Erythroblast (primary cell): Measurements from ENCODE around the gene SLC25A38.
"Not testable (repeated sequence)": the region's sequence is repeated elsewhere in the genome, so short reads cannot be mapped to it uniquely, and the experiment has no call there.

ENCODE experiments used
- DNase-seq, 2 experiments: peaks; one replicate each; lab custom pipeline; 2025; lab: John Stamatoyannopoulos, UW
- GATA1 ChIP-seq: IDR thresholded peaks from 2 replicates; pipeline ENCODE4 v1.6.1; 2011; ENCODE audit warnings: low read depth, mild to moderate bottlenecking, control low read depth, low read length, moderate library complexity
- POLR2A ChIP-seq: IDR thresholded peaks from 2 replicates; pipeline ENCODE4 v1.6.1; 2011; ENCODE audit warnings: mild to moderate bottlenecking, low read length

Gene SLC25A38

DNA sequence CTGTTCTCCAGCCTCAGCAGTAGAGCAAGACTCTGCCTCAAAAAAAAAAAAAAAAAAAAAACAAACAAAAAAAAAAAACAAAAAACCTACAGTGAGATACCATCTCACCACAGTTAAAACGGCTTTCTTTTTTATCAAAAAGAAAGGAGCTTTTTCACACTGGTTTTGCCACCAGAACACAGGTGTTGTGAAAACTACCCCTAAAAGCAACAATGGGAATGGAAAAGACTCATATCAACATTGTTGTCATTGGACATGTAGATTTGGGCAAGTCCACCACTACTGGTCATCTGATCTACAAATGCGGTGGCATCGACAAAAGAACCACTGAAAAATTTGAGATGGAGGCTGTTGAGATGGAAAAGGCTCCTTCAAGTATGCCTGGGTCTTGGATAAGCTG is 24.8 kb upstream of the SLC25A38 start:
- DNase-seq = no peak
- no peak for TF ChIP-seq GATA1

DNA sequence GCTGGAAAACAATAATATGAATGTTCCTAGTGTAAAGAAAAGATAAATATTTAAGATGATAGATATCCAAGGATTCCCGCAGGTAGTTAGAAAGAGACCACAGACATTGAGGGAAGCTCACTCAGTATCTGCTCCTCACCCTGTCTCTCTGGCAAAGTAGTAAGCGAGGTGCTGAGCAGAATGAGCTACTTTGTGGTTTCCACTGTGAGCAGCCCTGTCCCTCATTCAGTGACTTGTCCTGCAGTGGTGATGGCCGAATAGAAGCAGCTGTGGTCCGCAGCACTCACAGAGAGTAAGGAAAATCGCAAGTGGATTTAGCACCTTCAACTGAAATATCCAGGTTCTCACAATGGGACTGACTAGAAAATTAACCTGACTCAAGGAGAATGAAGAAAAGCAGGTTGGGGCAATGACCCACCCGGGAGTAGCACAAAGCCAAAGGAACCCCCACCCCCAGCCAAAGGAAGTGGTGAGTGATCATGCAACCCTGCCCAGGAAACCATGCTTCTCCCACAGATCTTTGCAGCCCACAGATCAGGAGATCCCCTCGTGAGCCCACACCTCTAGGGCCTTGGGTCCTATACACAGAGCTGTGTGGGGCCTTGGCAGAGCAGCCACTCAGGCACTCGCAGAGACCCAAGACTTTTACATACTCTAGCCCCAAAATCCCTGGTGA is 21.8 kb upstream of the SLC25A38 start:
- no peak for DNase-seq
- TF ChIP-seq GATA1 (no peak), POLR2A (no peak)

DNA sequence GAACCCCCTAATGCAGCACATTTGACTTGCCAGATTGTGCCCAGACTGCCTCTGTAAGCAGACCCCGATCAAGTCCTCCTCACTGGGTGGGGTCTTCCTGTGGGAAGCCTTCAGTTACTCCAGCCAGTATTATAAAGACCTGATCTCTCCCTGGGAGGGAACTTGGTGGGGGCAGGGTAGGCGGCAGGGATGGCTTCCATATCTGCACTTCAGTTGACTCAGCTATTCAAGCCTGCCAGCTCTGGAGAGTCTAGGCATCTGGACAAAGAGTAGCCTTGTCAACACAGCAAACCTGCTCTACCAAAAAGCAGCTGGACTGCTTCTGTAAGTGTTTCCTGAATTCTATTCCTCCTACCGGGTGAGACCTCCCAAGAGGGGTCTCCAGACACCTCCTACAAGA is 21.0 kb upstream of the SLC25A38 start:
- TF ChIP-seq POLR2A (no peak), GATA1 (no peak)
- no peak for DNase-seq

DNA sequence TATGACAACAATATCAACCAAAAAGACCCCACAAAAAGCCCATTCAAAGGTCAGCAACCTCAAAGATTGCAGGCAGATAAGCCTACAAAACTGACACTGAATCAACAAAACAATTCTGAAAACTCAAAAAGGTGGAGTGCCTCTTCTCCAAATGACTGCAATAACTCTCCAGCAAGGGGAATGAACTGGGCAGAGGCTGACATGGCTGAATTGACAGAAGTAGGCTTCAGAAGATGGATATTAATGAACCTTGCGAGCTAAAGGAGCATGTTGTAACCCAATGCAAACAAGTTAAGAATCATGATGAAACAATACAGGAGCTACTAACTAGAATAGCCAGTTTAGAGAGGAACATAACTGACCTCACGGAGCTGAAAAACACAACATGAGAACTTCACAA is 20.4 kb upstream of the SLC25A38 start:
- no peak for DNase-seq

DNA sequence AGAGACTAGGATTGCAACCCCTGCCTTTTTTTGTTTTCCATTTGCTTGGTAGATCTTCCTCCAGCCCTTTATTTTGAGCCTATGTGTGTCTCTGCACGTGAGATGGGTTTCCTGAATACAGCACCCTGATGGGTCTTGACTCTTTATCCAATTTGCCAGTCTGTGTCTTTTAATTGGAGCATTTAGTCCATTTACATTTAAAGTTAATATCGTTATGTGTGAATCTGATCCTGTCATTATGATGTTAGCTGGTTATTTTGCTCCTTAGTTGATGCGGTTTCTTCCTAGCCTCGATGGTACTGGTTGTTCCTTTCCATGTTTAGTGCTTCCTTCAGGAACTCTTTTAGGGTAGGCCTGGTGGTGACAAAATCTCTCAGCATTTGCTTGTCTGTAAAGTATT is 12.7 kb upstream of the SLC25A38 start:
- DNase-seq = not testable (repeated sequence)

More for the DNA sequence above, 20.4 kb upstream of the SLC25A38 start:
- TF ChIP-seq GATA1 (no peak), POLR2A (no peak)

DNA sequence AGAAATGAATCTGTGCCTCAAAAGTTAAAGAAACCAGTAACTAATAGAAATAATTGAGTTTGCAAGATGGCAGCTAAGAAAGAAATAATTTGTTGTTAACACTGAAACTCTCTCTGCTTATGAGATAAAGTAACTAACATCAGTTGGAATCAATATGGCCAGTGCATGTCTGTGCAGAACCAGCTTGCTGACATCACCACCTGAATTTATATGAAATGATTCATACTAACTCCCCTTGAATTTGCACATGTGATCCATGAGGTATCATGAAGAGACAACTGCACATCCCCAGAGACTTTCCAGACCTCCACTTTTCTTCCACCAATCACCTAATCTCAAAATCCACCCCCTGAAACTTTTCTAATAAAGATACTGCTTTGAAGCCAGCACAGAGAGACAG is 10.3 kb upstream of the SLC25A38 start:
- TF ChIP-seq POLR2A (no peak), GATA1 (no peak)
- no peak for DNase-seq

DNA sequence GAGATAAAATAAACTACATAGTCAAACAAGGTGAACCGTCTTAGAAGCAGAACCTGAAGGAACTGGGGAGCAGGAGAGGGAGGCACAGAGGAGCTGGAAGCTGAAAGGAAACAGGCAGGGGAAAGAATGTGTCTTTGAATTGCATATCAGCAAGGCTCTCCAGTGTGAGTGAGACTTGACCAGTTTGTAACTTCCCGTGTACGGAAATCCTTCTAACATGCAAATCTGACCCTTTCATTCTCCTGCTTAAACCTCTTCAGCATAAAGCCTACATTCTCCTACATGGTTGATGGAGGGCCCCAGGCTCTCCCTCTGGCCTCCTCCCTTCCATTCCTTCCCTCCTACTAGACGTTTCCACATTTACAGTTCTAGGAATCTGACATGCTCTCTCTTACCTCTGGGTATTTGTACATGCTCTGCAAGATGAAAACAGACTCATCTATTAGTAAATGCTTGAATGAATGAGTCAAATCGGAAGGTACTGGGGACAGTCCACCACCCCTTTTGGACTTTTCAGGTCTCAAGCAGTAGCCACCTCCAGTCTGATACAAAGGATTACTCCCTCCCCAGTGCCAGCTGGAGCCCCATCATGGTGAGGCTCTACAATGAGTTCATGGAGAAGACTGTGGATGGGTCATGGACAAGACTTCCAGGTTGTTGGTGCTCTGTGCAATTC is 6.1 kb upstream of the SLC25A38 start:
- no peak for DNase-seq
- TF ChIP-seq GATA1 (no peak), POLR2A (no peak)

DNA sequence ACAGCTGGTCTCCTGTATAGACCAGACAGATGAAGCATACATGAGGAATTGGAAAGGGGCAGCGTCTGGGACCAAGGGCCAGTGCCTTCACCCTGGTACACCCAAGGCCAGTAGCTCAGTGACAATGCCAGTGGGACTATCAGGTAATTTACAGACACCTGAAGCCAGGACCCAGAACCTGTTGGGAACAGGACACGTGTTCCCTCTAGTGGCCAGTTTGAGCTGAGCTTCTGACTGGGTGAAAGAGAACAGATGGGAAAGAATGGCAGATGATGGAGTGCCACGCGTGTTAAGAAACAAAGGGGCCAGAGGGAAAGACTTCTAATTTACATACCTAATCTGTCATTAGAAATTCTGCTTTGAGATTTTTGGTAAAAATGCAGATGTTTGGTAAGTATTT is 5.1 kb upstream of the SLC25A38 start:
- TF ChIP-seq GATA1 = no peak
- TF ChIP-seq POLR2A = no peak
- no peak for DNase-seq

DNA sequence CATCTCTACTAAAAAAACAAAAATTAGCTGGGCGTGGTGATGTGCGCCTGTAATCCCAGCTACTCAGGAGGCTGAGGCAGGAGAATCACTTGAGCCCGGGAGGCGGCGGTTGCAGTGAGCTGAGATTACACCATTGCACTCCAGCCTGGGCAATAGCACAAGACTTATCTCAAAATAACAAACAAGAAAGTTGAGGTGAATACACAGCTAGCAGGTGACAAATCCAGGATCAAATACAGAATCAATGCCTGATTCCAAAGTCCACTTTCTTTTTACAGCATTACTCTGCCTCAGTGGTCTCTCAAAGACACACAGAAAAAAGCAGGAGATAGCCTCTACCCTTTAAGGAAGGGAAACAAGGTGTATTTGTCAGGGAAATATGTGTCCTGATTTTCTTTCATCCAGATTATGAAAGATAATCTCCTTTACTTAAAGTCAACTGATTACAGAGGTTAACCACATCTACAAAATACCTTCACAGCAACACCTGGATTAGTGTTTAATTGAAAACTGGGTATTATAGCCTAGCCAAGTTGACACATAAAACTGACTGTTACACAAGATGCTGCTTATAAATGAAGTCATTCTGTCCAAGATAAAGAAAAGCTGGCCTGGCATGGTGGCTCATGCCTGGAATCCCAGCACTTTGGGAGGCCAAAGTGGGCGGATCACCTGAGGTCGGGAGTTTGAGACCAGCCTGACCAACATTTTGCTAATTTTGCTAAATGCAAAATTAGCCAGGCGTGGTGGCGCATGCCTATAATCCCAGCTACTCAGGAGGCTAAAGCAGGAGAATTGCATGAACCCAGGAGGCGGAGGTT is 4.0 kb upstream of the SLC25A38 start:
- no peak for TF ChIP-seq POLR2A
- TF ChIP-seq GATA1 = no peak
- DNase-seq = no peak

DNA sequence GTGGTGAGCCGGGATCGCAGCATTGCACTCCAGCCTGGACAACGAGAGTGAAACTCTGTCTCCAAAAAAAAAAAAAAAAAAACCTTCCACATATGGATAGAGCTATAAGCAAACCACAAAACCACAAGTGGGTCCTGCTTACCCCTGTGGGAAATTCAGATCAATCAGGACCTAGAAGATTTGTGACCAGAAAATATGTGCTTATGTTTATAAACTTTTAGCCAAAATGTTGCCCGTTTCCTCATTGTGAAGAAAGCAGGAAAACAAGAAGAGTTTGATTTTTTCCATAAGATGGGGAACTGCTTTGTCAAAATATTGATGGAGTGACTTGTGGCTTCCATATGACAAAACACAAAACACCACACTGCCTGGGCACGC is 3.4 kb upstream of the SLC25A38 start:
- no peak for DNase-seq
- TF ChIP-seq GATA1 (no peak), POLR2A (no peak)

DNA sequence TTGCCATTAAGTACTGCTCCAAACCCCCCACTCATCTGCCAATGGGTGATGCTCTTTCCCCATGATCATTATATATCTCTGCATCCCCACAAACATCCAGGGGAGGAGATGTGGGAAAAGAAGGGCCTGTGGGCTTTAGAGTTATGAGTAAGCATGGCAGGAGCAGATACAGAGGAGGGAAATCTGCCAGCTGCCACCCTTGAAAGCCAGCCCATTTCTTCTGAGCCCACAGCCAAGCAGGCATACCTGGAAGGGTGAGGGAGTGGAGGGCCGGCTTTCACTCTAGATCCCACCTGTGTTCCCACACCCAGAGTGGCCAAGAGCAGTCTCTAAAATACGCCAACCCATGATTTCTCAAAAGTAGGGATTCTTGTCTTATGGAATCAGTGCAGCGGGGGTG is 1.7 kb upstream of the SLC25A38 start:
- DNase-seq = no peak
- TF ChIP-seq POLR2A (no peak), GATA1 (no peak)

DNA sequence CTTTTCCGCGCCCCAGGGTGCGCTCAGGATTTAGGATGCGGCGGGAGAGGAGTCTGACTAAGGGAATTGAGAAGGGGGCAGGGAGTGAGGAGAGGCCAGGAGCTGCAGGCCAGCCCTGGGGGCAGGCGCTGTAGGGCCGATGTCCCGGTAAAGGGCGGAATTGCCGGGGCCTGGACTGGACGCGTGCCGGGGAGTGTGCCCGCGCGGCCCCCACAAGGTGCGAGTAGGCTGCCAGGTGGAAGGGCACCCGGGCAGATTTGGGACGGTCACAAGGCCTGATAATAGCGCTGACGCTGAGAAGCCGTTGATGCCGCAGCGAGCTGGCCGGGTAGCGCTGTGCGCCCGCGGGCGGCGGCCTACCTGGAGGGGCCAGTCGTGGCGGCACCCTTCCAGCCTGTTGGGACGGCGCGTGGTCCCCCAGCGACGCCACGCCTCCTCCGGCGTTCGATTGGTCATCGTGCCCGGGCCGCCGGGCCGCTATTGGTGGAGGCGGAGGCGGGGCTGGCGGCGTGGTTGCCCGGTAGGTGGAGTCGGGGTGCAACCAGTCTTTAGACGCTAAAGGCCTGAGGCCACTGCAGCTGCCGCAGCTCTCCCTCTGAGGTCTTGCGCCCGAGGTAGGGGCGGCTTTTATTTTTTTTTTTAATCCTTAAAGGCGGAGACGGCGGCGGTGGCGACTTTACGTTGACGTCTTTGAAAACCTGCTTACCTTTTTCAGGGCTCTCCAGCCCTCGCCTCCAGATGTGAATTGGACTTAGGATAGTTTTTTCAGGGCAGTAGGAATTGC is 903 bp downstream of the SLC25A38 start:
- TF ChIP-seq GATA1 = no peak
- TF ChIP-seq POLR2A = peak; percentile 97
- DNase-seq = no peak

DNA sequence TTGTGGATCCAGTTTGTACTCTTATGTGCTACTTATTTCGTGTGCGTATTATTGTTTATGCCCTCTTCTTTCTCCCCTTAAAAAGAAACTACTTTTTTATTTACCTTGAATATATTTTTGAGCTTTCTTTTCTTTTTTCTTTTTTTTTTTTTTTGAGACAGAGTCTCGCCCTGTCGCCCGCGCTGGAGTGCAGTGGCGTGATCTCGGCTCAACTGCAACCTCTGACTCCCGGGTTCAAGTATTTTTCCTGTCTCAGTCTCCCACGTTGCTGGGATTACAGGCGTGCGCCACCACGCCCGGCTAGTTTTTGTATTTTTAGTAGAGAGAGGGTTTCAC is 1.5 kb downstream of the SLC25A38 start:
- DNase-seq = no peak
- TF ChIP-seq GATA1 (no peak), POLR2A (no peak)
